Astrocyte (in vitro differentiated cells and primary cell): ENCODE data around the gene PLEKHG2. TPM values are rescaled to one million over a fixed set of nuclear protein-coding genes. Genes with fewer than 3 reads are reported as not detected.

ENCODE experiments used
- DNase-seq: peaks from one replicate; pipeline ENCODE4 v3.0.0-alpha.2; 2010; ENCODE audit warnings: low read depth
- FAIRE-seq: peaks from 2 replicates; lab custom pipeline; 2011; peaks lifted over from hg19 to GRCh38; lab: Jason Lieb, UNC
- H2AFZ ChIP-seq: 2 replicates; pipeline ENCODE4 v1.6.0; 2012; ENCODE audit warnings: low read depth, low read length, inconsistent platforms
- H3K27ac ChIP-seq: 2 replicates; pipeline ENCODE4 v1.5.1; 2011; ENCODE audit warnings: low read depth, low read length, inconsistent platforms
- H3K27me3 ChIP-seq: 2 replicates; pipeline ENCODE4 v1.6.0; 2011; ENCODE audit warnings: low read length, inconsistent platforms; ENCODE audit not compliant: insufficient read depth
- H3K36me3 ChIP-seq: 2 replicates; pipeline ENCODE4 v1.5.1; 2011; ENCODE audit warnings: low read length, inconsistent platforms; ENCODE audit not compliant: insufficient read depth
- H3K4me1 ChIP-seq: 2 replicates; pipeline ENCODE4 v1.5.1; 2011; ENCODE audit warnings: low read length, inconsistent platforms; ENCODE audit not compliant: insufficient read depth
- H3K4me2 ChIP-seq: 2 replicates; pipeline ENCODE4 v1.6.0; 2012; ENCODE audit warnings: low read length, inconsistent platforms
- H3K4me3 ChIP-seq: 2 replicates; pipeline ENCODE4 v1.5.1; 2011; ENCODE audit warnings: low read depth, mild to moderate bottlenecking, low read length, inconsistent platforms; ENCODE audit not compliant: insufficient read depth
- H3K79me2 ChIP-seq: 2 replicates; pipeline ENCODE4 v1.6.0; 2012; ENCODE audit warnings: mild to moderate bottlenecking, low read length, inconsistent platforms; ENCODE audit not compliant: insufficient read depth
- H3K9ac ChIP-seq: 2 replicates; pipeline ENCODE4 v1.6.0; 2012; ENCODE audit warnings: mild to moderate bottlenecking, low read length, inconsistent platforms
- H3K9me3 ChIP-seq: 2 replicates; pipeline ENCODE4 v1.5.1; 2012; ENCODE audit warnings: low read depth, mild to moderate bottlenecking, low read length, inconsistent platforms; ENCODE audit not compliant: insufficient read depth
- H4K20me1 ChIP-seq: 2 replicates; pipeline ENCODE4 v1.6.0; 2012; ENCODE audit warnings: low read length, inconsistent platforms; ENCODE audit not compliant: insufficient read depth
- H3K27ac Mint-ChIP-seq: one replicate; pipeline ENCODE4 v1.8.0; 2021; ENCODE audit warnings: mild to moderate bottlenecking, mixed read lengths; ENCODE audit not compliant: unreplicated experiment
- H3K27me3 Mint-ChIP-seq: one replicate; pipeline ENCODE4 v1.8.0; 2021; ENCODE audit warnings: low read depth, mixed read lengths; ENCODE audit not compliant: unreplicated experiment
- H3K36me3 Mint-ChIP-seq: one replicate; pipeline ENCODE4 v1.8.0; 2021; ENCODE audit warnings: low read depth, mixed read lengths; ENCODE audit not compliant: unreplicated experiment
- H3K4me1 Mint-ChIP-seq: one replicate; pipeline ENCODE4 v1.8.0; 2021; ENCODE audit warnings: low read depth, mixed read lengths; ENCODE audit not compliant: unreplicated experiment
- H3K4me3 Mint-ChIP-seq: one replicate; pipeline ENCODE4 v1.8.0; 2021; ENCODE audit warnings: mild to moderate bottlenecking, moderate library complexity, mixed read lengths; ENCODE audit not compliant: unreplicated experiment
- H3K9me3 Mint-ChIP-seq: one replicate; pipeline ENCODE4 v1.8.0; 2021; ENCODE audit warnings: mild to moderate bottlenecking, mixed read lengths; ENCODE audit not compliant: unreplicated experiment
- CTCF ChIP-seq: IDR thresholded peaks from 2 replicates; pipeline ENCODE4 v1.5.1; 2011; ENCODE audit warnings: low read depth, mild to moderate bottlenecking, inconsistent platforms, low read length, moderate library complexity; ENCODE audit not compliant: insufficient read depth
- EZH2 ChIP-seq: IDR thresholded peaks from 2 replicates; pipeline ENCODE4 v1.6.1; 2012; ENCODE audit warnings: mild to moderate bottlenecking, low read length, inconsistent platforms; ENCODE audit not compliant: insufficient read depth
- total RNA-seq: library from RNA; stranded (reverse); gene quantifications from 2 replicates; pipeline ENCODE4 v1.2.1, GENCODE V29; 2021

Gene PLEKHG2
- total RNA-seq, 1 donor from 2014 or later, result 102 TPM

GRCh38 chr19:39407660-39408391 lies 4.6 kb upstream of the PLEKHG2 start:
- H2AFZ ChIP-seq, result no peak overlapping the region
- peak overlapping the region; percentile 87 for H3K27ac Mint-ChIP-seq

GRCh38 chr19:39408392-39409207 lies 3.9 kb upstream of the PLEKHG2 start:
- peaks cover 4% of the 10 kb centered on the region for H3K36me3 ChIP-seq
- H3K4me1 Mint-ChIP-seq, result peaks cover 25% of the 10 kb centered on the region
- peak overlapping the region; percentile 97 for H3K9ac ChIP-seq
- no peak for FAIRE-seq
- H2AFZ ChIP-seq, result no peak overlapping the region
- peak overlapping the region; percentile 89 for H3K27ac ChIP-seq
- peaks cover 46% of the 10 kb centered on the region for H3K4me1 ChIP-seq
- H3K79me2 ChIP-seq, result peaks cover 40% of the 10 kb centered on the region
- no peak for TF ChIP-seq CTCF
- no peak for TF ChIP-seq EZH2
- H3K4me2 ChIP-seq, result peak overlapping the region; percentile 96
- H4K20me1 ChIP-seq, result peaks cover 22% of the 10 kb centered on the region
- peak overlapping the region; percentile 96 for H3K4me3 ChIP-seq
- peaks cover 2% of the 10 kb centered on the region for H3K36me3 Mint-ChIP-seq
- no peak for DNase-seq
- no peaks in the 10 kb centered on the region for H3K27me3 ChIP-seq
- peak overlapping the region; percentile 95 for H3K4me3 Mint-ChIP-seq
- no peaks in the 10 kb centered on the region for H3K27me3 Mint-ChIP-seq
- H3K9me3 ChIP-seq, result no peaks in the 10 kb centered on the region
- H3K27ac Mint-ChIP-seq, result peak overlapping the region; percentile 87
- H3K9me3 Mint-ChIP-seq, result no peaks in the 10 kb centered on the region

More at GRCh38 chr19:39407660-39408391, 4.6 kb upstream of the PLEKHG2 start:
- no peaks in the 10 kb centered on the region for H3K27me3 Mint-ChIP-seq
- no peak for TF ChIP-seq CTCF
- TF ChIP-seq EZH2, result no peak
- Histone ChIP-seq H3K4me3 (peak overlapping the region; percentile 96), H3K79me2 (peaks cover 34% of the 10 kb centered on the region), H3K36me3 (peaks cover 4% of the 10 kb centered on the region), H3K27me3 (no peaks in the 10 kb centered on the region), H3K9ac (peak overlapping the region; percentile 97), H3K9me3 (no peaks in the 10 kb centered on the region), H4K20me1 (peaks cover 22% of the 10 kb centered on the region), H3K4me2 (peak overlapping the region; percentile 96), H3K4me1 (peaks cover 53% of the 10 kb centered on the region), H3K27ac (peak overlapping the region; percentile 89)
- H3K9me3 Mint-ChIP-seq, result no peaks in the 10 kb centered on the region
- H3K4me1 Mint-ChIP-seq, result peaks cover 25% of the 10 kb centered on the region
- H3K4me3 Mint-ChIP-seq, result peak overlapping the region; percentile 95
- DNase-seq (no peak), FAIRE-seq (no peak)
- H3K36me3 Mint-ChIP-seq, result peaks cover 2% of the 10 kb centered on the region
